HepG2 (cell line): ENCODE data around the gene BMPR2. TPM values are rescaled to one million over a fixed set of nuclear protein-coding genes. Genes with fewer than 3 reads are reported as not detected.
A peak's percentile ranks its signal among the peaks of the same experiment; 100 is the strongest.

Source experiments
- CBFB ChIP-seq: sonication (generic); formaldehyde crosslinking; IDR thresholded peaks from 2 replicates; pipeline ENCODE4 v1.4.0; 2020; ENCODE audit warnings: missing genetic modification reagents
- KAT7 ChIP-seq: IDR thresholded peaks from 2 replicates; pipeline ENCODE4 v1.6.1; 2018; ENCODE audit warnings: borderline replicate concordance, missing compliant biosample characterization
- MAFK ChIP-seq, 2 experiments: IDR thresholded peaks in 1 of 2; conservative IDR thresholded peaks in 1 of 2; 2 replicates each; pipeline ENCODE4 v1.6.1; 2011; ENCODE audit warnings: improper control_type of control experiment in 2 of 2, low read length in 2 of 2
- MED8 ChIP-seq: sonication (generic); formaldehyde crosslinking; IDR thresholded peaks from 2 replicates; pipeline ENCODE4 v1.8.1; 2023; ENCODE audit warnings: mild to moderate bottlenecking, missing genetic modification reagents; ENCODE audit not compliant: insufficient replicate concordance
- MXD1 ChIP-seq: sonication (generic); formaldehyde crosslinking; IDR thresholded peaks from 2 replicates; pipeline ENCODE4 v1.4.0; 2020; ENCODE audit warnings: mild to moderate bottlenecking, missing genetic modification reagents
- PATZ1 ChIP-seq: sonication (generic); formaldehyde crosslinking; IDR thresholded peaks from 2 replicates; pipeline ENCODE4 v1.4.0; 2020; ENCODE audit warnings: missing genetic modification reagents
- POGZ ChIP-seq: sonication (generic); formaldehyde crosslinking; IDR thresholded peaks from 2 replicates; pipeline ENCODE4 v1.4.0; 2020; ENCODE audit warnings: mild to moderate bottlenecking, missing genetic modification reagents
- RBM39 ChIP-seq: fragments of 200-400 bp; formaldehyde crosslinking; IDR thresholded peaks from one replicate; pipeline ENCODE4 v1.6.1; 2018; ENCODE audit warnings: antibody characterized with exemption, mild to moderate bottlenecking, low read depth, low read length; ENCODE audit not compliant: poor library complexity, severe bottlenecking
- SNAPC4 ChIP-seq: sonication (generic); formaldehyde crosslinking; IDR thresholded peaks from 2 replicates; pipeline ENCODE4 v1.4.0; 2020; ENCODE audit warnings: mild to moderate bottlenecking, missing genetic modification reagents
- SRSF9 ChIP-seq: fragments of 200-400 bp; formaldehyde crosslinking; IDR thresholded peaks from 2 replicates; pipeline ENCODE4 v1.6.1; 2018; ENCODE audit warnings: borderline replicate concordance, mild to moderate bottlenecking, low read depth, low read length; ENCODE audit not compliant: insufficient read depth, poor library complexity, severe bottlenecking
- ZBTB46 ChIP-seq: sonication (generic); formaldehyde crosslinking; IDR thresholded peaks from 2 replicates; pipeline ENCODE4 v1.4.0; 2020; ENCODE audit warnings: mild to moderate bottlenecking, missing genetic modification reagents, borderline replicate concordance
- ZNF282 ChIP-seq: fragments of 450-650 bp; IDR thresholded peaks from 2 replicates; pipeline ENCODE4 v1.6.1; 2018; ENCODE audit not compliant: partially characterized antibody
- ZNF296 ChIP-seq: sonication (generic); formaldehyde crosslinking; conservative IDR thresholded peaks from 2 replicates; pipeline ENCODE4 v1.5.0; 2020; ENCODE audit warnings: mild to moderate bottlenecking, missing genetic modification reagents
- ZNF556 ChIP-seq: sonication (generic); formaldehyde crosslinking; IDR thresholded peaks from 2 replicates; pipeline ENCODE4 v1.4.0; 2020; ENCODE audit warnings: mild to moderate bottlenecking, missing genetic modification reagents, borderline replicate concordance
- ZNF7 ChIP-seq: IDR thresholded peaks from 2 replicates; pipeline ENCODE4 v1.6.1; 2016; ENCODE audit warnings: missing biosample characterization, missing genetic modification reagents
- ZNF777 ChIP-seq: sonication (generic); formaldehyde crosslinking; IDR thresholded peaks from 2 replicates; pipeline ENCODE4 v1.4.0; 2020; ENCODE audit warnings: missing genetic modification reagents
- ZNF878 ChIP-seq: sonication (generic); formaldehyde crosslinking; IDR thresholded peaks from 2 replicates; pipeline ENCODE4 v1.8.1; 2023; ENCODE audit warnings: mild to moderate bottlenecking, missing genetic modification reagents, moderate library complexity
- ZNF879 ChIP-seq: sonication (generic); formaldehyde crosslinking; IDR thresholded peaks from 2 replicates; pipeline ENCODE4 v1.8.1; 2023; ENCODE audit warnings: missing genetic modification reagents
- polyA plus RNA-seq, 8 experiments: library from polyadenylated mRNA; depleted of rRNA in 3 of 8; stranded (reverse) in 7 of 8; unstranded in 1 of 8; fragments of >200 nt; fragmentation: Illumina TruSeq in 4 of 8; extraction: Trizol in 4 of 8; gene quantifications; 2 replicates each; pipeline versions ENCODE4 v1.2.1 to v1.2.3, GENCODE V29; 2011 to 2016; ENCODE audit warnings: low read depth in 4 of 8, missing spikeins in 1 of 8, mixed read lengths in 1 of 8; ENCODE audit not compliant: insufficient read depth in 1 of 8
- total RNA-seq, 5 experiments: library from RNA; depleted of rRNA; stranded (reverse); fragments of >200 nt; fragmentation: Illumina TruSeq; extraction: Trizol; gene quantifications; 2 replicates each; pipeline ENCODE4 v1.2.3, GENCODE V29; 2016; ENCODE audit warnings: low read depth in 1 of 5
- TF ChIP-seq, protein P1 (sequence below): conservative IDR thresholded peaks from 2 replicates; pipeline ENCODE4 v1.6.1; 2018; ENCODE audit warnings: missing genetic modification reagents

BMPR2 gene
- total and polyA plus RNA-seq, 2 of the 13 experiments (the other 11 are each of a cell fraction or from before 2014, with no cell fraction given): 5.5 to 10.3 TPM

GRCh38 chr2:202377207-202377761 is 1.2 kb downstream of the BMPR2 start (continued):
- peak; percentile 76; the same call in 1 of the 2 replicates for TF ChIP-seq SNAPC4
- TF ChIP-seq ZNF7 (CRISPR knock-in tag): no peak; the same call in 1 of the 2 replicates
- TF ChIP-seq POGZ (CRISPR knock-in tag): peak; percentile 66; the same call in 1 of the 2 replicates
- TF ChIP-seq ZNF777: no peak
- TF ChIP-seq MAFK (conservative IDR thresholded peaks at IDR 0.05 in 1 of 2, IDR thresholded peaks at IDR 0.05 in 1 of 2; ENCODE audit: low read length in 2 of 2): no peak
- no peak; the same call in 1 of the 2 replicates for TF ChIP-seq ZNF556 (CRISPR knock-in tag)
- peak; percentile 49 for TF ChIP-seq MED8
- peak; percentile 90; the same call in 1 of the 2 replicates for TF ChIP-seq MXD1 (CRISPR knock-in tag)
- no peak for TF ChIP-seq SRSF9
- no peak for TF ChIP-seq ZNF282
- TF ChIP-seq ZNF878 (CRISPR knock-in tag): no peak
- peak; percentile 85 for TF ChIP-seq KAT7 (CRISPR knock-in tag)
- TF ChIP-seq, protein P1, sequence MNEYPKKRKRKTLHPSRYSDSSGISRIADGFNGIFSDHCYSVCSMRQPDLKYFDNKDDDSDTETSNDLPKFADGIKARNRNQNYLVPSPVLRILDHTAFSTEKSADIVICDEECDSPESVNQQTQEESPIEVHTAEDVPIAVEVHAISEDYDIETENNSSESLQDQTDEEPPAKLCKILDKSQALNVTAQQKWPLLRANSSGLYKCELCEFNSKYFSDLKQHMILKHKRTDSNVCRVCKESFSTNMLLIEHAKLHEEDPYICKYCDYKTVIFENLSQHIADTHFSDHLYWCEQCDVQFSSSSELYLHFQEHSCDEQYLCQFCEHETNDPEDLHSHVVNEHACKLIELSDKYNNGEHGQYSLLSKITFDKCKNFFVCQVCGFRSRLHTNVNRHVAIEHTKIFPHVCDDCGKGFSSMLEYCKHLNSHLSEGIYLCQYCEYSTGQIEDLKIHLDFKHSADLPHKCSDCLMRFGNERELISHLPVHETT (CRISPR knock-in tag): no peak
- TF ChIP-seq ZNF879 (CRISPR knock-in tag): no peak
- peak; percentile 72; the same call in 1 of the 2 replicates for TF ChIP-seq ZNF296 (CRISPR knock-in tag)
- TF ChIP-seq PATZ1 (CRISPR knock-in tag): peak; percentile 62
- no peak for TF ChIP-seq ZBTB46
- TF ChIP-seq CBFB: no peak
- TF ChIP-seq RBM39: no peak
